HFFc6 (cell line): ENCODE measurements around the gene FBN3. TPM values are rescaled to one million over a fixed set of nuclear protein-coding genes. Genes with fewer than 3 reads are reported as not detected.

ENCODE experiments used
- DNase-seq: peaks from one replicate; pipeline ENCODE4 v3.0.0-alpha.2; 2018
- H3K27ac Mint-ChIP-seq: 2 replicates; pipeline ENCODE4 v1.8.0; 2020; ENCODE audit warnings: mild to moderate bottlenecking, mixed read lengths
- H3K27me3 Mint-ChIP-seq: 2 replicates; pipeline ENCODE4 v1.8.0; 2021; ENCODE audit warnings: mild to moderate bottlenecking, moderate library complexity, mixed read lengths; ENCODE audit not compliant: insufficient read depth
- H3K36me3 Mint-ChIP-seq: 2 replicates; pipeline ENCODE4 v1.8.0; 2021; ENCODE audit warnings: low read depth, mixed read lengths
- H3K4me1 Mint-ChIP-seq: 2 replicates; pipeline ENCODE4 v1.8.0; 2020; ENCODE audit warnings: low read depth, mixed read lengths
- H3K4me3 Mint-ChIP-seq: 2 replicates; pipeline ENCODE4 v1.8.0; 2020; ENCODE audit warnings: mild to moderate bottlenecking, moderate library complexity, mixed read lengths
- H3K9me3 Mint-ChIP-seq: 2 replicates; pipeline ENCODE4 v1.8.0; 2020; ENCODE audit warnings: mild to moderate bottlenecking, mixed read lengths
- CTCF ChIP-seq: fragments of 200-600 bp; sonication (generic); IDR thresholded peaks from 2 replicates; pipeline ENCODE4 v1.5.0; 2021; ENCODE audit warnings: antibody characterized with exemption, mild to moderate bottlenecking
- total RNA-seq, 6 experiments: library from RNA; stranded (reverse); fragmentation: NEBNext Ultra II Directional; extraction: Animal tissue kit (Norgen Biotek cat#: 25700); gene quantifications; 2 replicates in 1 of 6; 3 replicates in 5 of 6; pipeline ENCODE4 v1.2.3, GENCODE V29; 2021

FBN3 gene
- total RNA-seq, 6 experiments from 2014 or later: not detected

- TF ChIP-seq CTCF: no peak
- Mint-ChIP-seq H3K27me3 (peaks cover 19% of the 10 kb centered on the region), H3K4me1 (peaks cover 13% of the 10 kb centered on the region; the same call in 1 of the 2 replicates), H3K36me3 (no peaks in the 10 kb centered on the region), H3K9me3 (no peaks in the 10 kb centered on the region), H3K27ac (no peak overlapping the region), H3K4me3 (no peak overlapping the region)
- no peak for DNase-seq
Observed at GRCh38 chr19:8142513-8142900, 6.9 kb downstream of the FBN3 start.

- H3K27ac Mint-ChIP-seq: no peak overlapping the region
- H3K4me3 Mint-ChIP-seq: no peak overlapping the region
- no peak for TF ChIP-seq CTCF
- peaks cover 13% of the 10 kb centered on the region; the same call in 1 of the 2 replicates for H3K4me1 Mint-ChIP-seq
- DNase-seq: no peak
- no peaks in the 10 kb centered on the region for H3K9me3 Mint-ChIP-seq
- peaks cover 21% of the 10 kb centered on the region for H3K27me3 Mint-ChIP-seq
- H3K36me3 Mint-ChIP-seq: no peaks in the 10 kb centered on the region
Observed at GRCh38 chr19:8141726-8142512, 7.5 kb downstream of the FBN3 start.

GRCh38 chr19:8138201-8138600 lies 11.2 kb downstream of the FBN3 start:
- H3K4me3 Mint-ChIP-seq: no peak overlapping the region
- peaks cover 10% of the 10 kb centered on the region; the same call in 1 of the 2 replicates for H3K4me1 Mint-ChIP-seq
- no peaks in the 10 kb centered on the region for H3K36me3 Mint-ChIP-seq
- H3K27ac Mint-ChIP-seq: no peak overlapping the region
- no peak for TF ChIP-seq CTCF
- no peak for DNase-seq
- H3K9me3 Mint-ChIP-seq: no peaks in the 10 kb centered on the region
- H3K27me3 Mint-ChIP-seq: peaks cover 12% of the 10 kb centered on the region

- no peak for DNase-seq
- no peak for TF ChIP-seq CTCF
- Mint-ChIP-seq H3K9me3 (no peaks in the 10 kb centered on the region), H3K4me3 (no peak overlapping the region), H3K27me3 (peaks cover 12% of the 10 kb centered on the region), H3K4me1 (peaks cover 6% of the 10 kb centered on the region; the same call in 1 of the 2 replicates), H3K27ac (no peak overlapping the region), H3K36me3 (no peaks in the 10 kb centered on the region)
Observed at GRCh38 chr19:8137425-8137824, 12.0 kb downstream of the FBN3 start.

GRCh38 chr19:8135946-8136618 lies 13.3 kb downstream of the FBN3 start:
- H3K4me1 Mint-ChIP-seq: peaks cover 6% of the 10 kb centered on the region; the same call in 1 of the 2 replicates
- H3K4me3 Mint-ChIP-seq: no peak overlapping the region
- TF ChIP-seq CTCF: no peak
- H3K27me3 Mint-ChIP-seq: peaks cover 11% of the 10 kb centered on the region
- no peaks in the 10 kb centered on the region for H3K36me3 Mint-ChIP-seq
- DNase-seq: no peak
- no peaks in the 10 kb centered on the region for H3K9me3 Mint-ChIP-seq
- no peak overlapping the region for H3K27ac Mint-ChIP-seq
